Activated CD8-positive, alpha-beta memory T cell treated with anti-CD3 and anti-CD28 coated beads, Interleukin-2, amount 10 ng/mL, durations not matched to agents 7 days and 5 days (primary cell): ENCODE data around the gene TRAF2. TPM values are rescaled to one million over a fixed set of nuclear protein-coding genes. Genes with fewer than 3 reads are reported as not detected.
A peak's percentile ranks its signal among the peaks of the same experiment; 100 is the strongest.

Experiments used
- ATAC-seq: fragments of 150-1000 bp; cut with Tn5 transposase; one replicate; pipeline ENCODE4 v1.10.0; 2021; ENCODE audit warnings: moderate library complexity
- CTCF ChIA-PET: fragments of 350-600 bp; sonication (Branson Sonifier 250); formaldehyde crosslinking; loops from one replicate; lab custom pipeline; 2021; ENCODE audit warnings: antibody characterized with exemption; lab: Charles Lee
- DNase-seq: peaks from one replicate; pipeline ENCODE4 v3.0.0-alpha.2; 2020
- H3K27ac Mint-ChIP-seq: one replicate; pipeline ENCODE4 v1.8.0; 2021; ENCODE audit warnings: mild to moderate bottlenecking, mixed read lengths
- H3K27me3 Mint-ChIP-seq: one replicate; pipeline ENCODE4 v1.8.0; 2021; ENCODE audit warnings: mixed read lengths
- H3K36me3 Mint-ChIP-seq: one replicate; pipeline ENCODE4 v1.8.0; 2021; ENCODE audit warnings: mild to moderate bottlenecking, mixed read lengths
- H3K4me1 Mint-ChIP-seq: one replicate; pipeline ENCODE4 v1.8.0; 2021; ENCODE audit warnings: mixed read lengths
- H3K4me3 Mint-ChIP-seq: one replicate; pipeline ENCODE4 v1.8.0; 2021; ENCODE audit warnings: mild to moderate bottlenecking, moderate library complexity, mixed read lengths
- H3K9me3 Mint-ChIP-seq: one replicate; pipeline ENCODE4 v1.8.0; 2022; ENCODE audit warnings: low read depth, mixed read lengths
- total RNA-seq, 2 experiments: library from RNA; stranded (reverse); gene quantifications; one replicate each; pipeline ENCODE4 v1.2.3, GENCODE V29; 2021

The TRAF2 gene
- total RNA-seq, 2 experiments from 2014 or later = 58.4 to 67.6 TPM

DNA sequence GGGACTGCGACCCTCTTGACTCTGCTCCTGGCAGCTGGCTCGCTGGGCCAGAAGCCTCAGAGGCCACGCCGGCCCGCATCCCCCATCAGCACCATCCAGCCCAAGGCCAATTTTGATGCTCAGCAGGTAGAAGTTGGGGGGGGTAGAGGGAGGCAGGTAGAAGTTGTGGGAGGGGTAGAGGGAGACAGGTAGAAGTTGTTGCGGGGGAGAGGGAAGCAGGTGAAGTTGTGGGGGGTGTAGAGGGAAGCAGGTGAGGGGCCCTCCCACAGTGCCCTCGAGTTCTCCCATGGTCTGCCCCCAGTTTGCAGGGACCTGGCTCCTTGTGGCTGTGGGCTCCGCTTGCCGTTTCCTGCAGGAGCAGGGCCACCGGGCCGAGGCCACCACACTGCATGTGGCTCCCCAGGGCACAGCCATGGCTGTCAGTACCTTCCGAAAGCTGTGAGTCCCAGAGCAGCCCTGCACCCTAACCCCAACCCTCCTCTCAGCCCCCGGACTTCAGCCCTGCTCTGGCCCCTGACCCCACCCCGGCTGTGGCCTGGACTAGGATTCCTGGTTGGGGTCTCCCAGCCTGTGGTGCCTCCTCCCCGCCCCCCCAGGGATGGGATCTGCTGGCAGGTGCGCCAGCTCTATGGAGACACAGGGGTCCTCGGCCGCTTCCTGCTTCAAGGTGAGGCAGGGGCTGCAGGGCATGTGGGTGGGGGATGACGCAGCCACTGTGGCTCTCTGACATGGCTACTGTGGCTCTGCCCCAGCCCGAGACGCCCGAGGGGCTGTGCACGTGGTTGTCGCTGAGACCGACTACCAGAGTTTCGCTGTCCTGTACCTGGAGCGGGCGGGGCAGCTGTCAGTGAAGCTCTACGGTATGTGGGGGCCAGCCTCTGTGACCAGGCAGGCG, 59.3 kb downstream of the TRAF2 start:
- Mint-ChIP-seq H3K27ac (peak overlapping the region; percentile 81), H3K36me3 (peaks cover 13% of the 10 kb centered on the region), H3K9me3 (no peaks in the 10 kb centered on the region), H3K4me3 (no peak overlapping the region), H3K27me3 (no peaks in the 10 kb centered on the region), H3K4me1 (peaks cover 20% of the 10 kb centered on the region)
- no peak for DNase-seq
- no peak for ATAC-seq
- CTCF ChIA-PET = interaction anchor here (0.7 to 7.3 kb wide), 12 partner anchors 8 to 122 kb away, joined by 3 to 183 read pairs (median 4); partner anchors contain the start of genes ABCA2, AJM1, CLIC3 and FUT7

DNA sequence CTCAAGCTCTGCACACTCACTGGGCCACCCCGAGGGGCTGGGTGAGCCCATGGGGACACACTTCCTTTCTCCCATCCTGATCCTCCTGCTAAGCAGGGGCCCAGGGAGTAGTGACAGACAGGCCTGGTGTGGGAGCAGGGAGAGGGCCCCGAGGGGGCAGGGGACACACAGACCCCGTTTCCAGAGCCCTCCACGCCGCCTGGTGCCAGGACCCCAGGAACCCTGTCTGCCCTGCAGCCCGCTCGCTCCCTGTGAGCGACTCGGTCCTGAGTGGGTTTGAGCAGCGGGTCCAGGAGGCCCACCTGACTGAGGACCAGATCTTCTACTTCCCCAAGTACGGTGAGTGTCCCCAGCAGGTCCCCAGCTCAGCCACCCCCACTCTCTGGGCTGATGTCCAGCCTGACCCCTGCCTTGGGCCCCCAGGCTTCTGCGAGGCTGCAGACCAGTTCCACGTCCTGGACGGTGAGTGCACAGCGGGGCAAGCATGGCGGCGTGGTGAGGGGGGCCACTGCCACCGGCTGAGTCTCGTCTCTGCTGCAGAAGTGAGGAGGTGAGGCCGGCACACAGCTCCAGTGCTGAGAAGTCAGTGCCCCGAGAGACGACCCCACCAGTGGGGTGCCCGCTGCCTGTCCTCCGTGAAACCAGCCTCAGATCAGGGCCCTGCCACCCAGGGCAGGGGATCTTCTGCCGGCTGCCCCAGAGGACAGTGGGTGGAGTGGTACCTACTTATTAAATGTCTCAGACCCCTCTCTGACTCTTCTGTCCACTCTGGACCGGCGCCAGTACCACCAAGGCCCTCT, 60.1 kb downstream of the TRAF2 start:
- H3K4me1 Mint-ChIP-seq = peaks cover 20% of the 10 kb centered on the region
- H3K4me3 Mint-ChIP-seq = no peak overlapping the region
- ATAC-seq (no peak), DNase-seq (no peak)
- no peaks in the 10 kb centered on the region for H3K27me3 Mint-ChIP-seq
- peaks cover 9% of the 10 kb centered on the region for H3K36me3 Mint-ChIP-seq
- no peaks in the 10 kb centered on the region for H3K9me3 Mint-ChIP-seq
- H3K27ac Mint-ChIP-seq = no peak overlapping the region
- CTCF ChIA-PET = interaction anchor here (0.5 to 7.3 kb wide), 9 partner anchors 9 to 122 kb away, joined by 3 to 183 read pairs (median 6); partner anchors contain the start of genes ABCA2, AJM1, CLIC3 and FUT7

DNA sequence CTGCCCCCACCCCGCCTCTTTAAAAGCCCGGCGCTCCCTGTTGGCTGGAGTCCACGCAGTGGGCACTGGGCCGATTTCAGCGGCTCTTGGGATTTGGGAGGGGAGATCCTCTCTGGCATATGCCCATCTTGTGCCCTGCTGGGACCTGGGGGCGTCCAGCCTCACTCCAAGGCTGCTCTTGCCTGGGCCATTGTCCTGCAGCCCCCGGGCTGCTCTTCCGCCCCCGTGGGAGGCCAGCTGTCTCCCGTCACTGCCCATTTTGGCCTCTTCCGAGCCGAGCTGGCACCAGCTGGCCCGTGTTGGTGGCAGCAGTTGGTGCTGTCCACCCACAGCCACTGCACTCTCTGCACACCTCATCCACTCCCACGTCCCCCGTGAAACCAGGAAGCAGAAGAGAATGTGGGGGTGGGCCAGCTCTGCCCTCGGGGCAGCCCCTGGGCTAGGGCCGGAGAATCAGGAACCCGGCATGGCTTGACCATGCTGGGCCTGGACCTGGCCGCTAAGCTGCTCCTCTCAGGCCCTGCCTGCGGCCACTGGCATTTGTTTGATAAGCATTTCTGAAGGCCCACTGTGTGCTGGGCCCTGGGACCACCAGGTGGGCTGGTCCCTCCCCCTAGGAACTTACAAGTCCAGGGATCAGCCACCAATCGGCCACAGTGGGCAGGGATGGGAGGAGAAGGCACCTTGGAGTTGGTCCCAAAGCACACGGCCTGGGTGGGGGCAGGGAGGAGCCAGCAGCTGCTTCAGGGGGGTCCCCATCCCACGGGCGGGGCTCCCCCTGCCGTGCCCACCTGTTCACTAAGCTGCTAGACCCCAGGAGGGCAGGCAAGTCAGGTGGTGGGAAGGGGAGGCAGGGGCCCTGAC, 60.9 kb downstream of the TRAF2 start:
- CTCF ChIA-PET = interaction anchor here (0.5 to 7.3 kb wide), 27 partner anchors 12 to 289 kb away, joined by 3 to 183 read pairs (median 6); partner anchors contain the start of genes ABCA2, AJM1, CLIC3 and FUT7
- Mint-ChIP-seq H3K4me3 (no peak overlapping the region), H3K36me3 (peaks cover 5% of the 10 kb centered on the region), H3K4me1 (peaks cover 20% of the 10 kb centered on the region), H3K27me3 (no peaks in the 10 kb centered on the region), H3K27ac (no peak overlapping the region), H3K9me3 (no peaks in the 10 kb centered on the region)
- no peak for ATAC-seq
- DNase-seq = no peak

DNA sequence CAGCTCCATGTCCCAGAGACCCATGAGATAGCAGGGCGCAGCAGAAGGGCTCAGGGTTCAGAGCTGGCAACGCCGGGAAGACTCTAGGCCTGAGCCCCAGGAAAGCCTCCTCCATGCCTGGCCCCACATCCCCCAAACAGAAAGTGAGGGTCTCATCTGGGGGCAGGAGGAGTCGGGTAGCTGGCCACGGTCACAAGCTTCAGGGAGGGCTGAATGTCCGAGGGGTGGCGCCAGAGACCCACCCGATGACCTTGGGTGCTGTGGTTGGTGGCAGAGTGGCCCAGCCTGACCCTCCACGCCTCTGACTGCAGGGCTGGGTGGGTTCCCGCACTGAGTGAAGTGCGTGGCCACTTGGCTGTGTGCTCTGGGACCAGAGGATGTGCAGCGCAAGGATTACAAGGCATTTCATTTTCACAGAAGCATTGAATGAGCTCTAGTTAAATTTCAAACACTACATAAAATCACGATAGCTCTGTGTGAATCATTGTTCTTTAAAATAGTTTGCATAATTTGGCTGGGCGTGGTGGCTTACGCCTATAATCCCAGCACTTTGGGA, 61.7 kb downstream of the TRAF2 start:
- Mint-ChIP-seq H3K36me3 (no peaks in the 10 kb centered on the region), H3K4me3 (peak overlapping the region; percentile 15), H3K27ac (peak overlapping the region; percentile 54), H3K9me3 (no peaks in the 10 kb centered on the region), H3K27me3 (no peaks in the 10 kb centered on the region), H3K4me1 (peaks cover 16% of the 10 kb centered on the region)
- CTCF ChIA-PET = interaction anchor here (0.6 to 7.3 kb wide), 29 partner anchors 11 to 288 kb away, joined by 3 to 183 read pairs (median 5); partner anchors contain the start of genes ABCA2, AJM1, CLIC3 and FUT7
- DNase-seq (peak; percentile 57), ATAC-seq (no peak)

DNA sequence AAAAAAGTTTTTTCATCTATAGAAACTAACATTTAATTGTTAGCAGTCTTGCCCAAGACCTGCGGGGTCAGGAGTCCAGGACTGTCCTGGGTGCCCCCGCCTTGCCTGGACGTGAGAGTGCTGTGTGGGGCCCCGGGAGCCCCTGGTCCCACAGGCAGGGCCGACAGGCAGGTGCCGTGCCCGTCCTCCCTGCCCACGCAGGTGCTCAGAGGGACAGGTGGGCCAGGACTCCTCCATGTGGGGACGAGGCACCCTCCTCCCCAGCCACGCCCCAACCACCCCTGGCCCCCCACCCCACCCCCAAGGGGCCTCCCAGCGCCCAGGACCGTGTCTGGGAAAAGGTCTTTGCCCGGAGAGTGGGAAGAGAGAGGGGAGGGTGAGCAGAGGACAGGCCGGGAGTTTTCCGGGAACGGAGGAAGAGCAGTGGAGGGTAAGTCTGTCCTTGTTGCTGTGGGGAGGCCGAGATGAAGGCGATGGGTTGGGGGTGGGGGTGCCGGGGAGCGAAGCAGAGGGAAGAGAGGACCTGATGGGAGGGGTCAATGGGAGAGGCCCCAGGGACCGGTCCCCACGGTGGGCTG, 63.0 kb downstream of the TRAF2 start:
- DNase-seq (no peak), ATAC-seq (no peak)
- H3K27me3 Mint-ChIP-seq = no peaks in the 10 kb centered on the region
- peaks cover 13% of the 10 kb centered on the region for H3K4me1 Mint-ChIP-seq
- CTCF ChIA-PET = interaction anchor here (1.3 to 7.3 kb wide), 5 partner anchors 10 to 149 kb away, joined by 4 to 183 read pairs (median 15); partner anchors contain the start of genes FUT7 and PAXX
- H3K9me3 Mint-ChIP-seq = no peaks in the 10 kb centered on the region
- no peaks in the 10 kb centered on the region for H3K36me3 Mint-ChIP-seq
- H3K27ac Mint-ChIP-seq = peak overlapping the region; percentile 84
- peak overlapping the region; percentile 76 for H3K4me3 Mint-ChIP-seq

DNA sequence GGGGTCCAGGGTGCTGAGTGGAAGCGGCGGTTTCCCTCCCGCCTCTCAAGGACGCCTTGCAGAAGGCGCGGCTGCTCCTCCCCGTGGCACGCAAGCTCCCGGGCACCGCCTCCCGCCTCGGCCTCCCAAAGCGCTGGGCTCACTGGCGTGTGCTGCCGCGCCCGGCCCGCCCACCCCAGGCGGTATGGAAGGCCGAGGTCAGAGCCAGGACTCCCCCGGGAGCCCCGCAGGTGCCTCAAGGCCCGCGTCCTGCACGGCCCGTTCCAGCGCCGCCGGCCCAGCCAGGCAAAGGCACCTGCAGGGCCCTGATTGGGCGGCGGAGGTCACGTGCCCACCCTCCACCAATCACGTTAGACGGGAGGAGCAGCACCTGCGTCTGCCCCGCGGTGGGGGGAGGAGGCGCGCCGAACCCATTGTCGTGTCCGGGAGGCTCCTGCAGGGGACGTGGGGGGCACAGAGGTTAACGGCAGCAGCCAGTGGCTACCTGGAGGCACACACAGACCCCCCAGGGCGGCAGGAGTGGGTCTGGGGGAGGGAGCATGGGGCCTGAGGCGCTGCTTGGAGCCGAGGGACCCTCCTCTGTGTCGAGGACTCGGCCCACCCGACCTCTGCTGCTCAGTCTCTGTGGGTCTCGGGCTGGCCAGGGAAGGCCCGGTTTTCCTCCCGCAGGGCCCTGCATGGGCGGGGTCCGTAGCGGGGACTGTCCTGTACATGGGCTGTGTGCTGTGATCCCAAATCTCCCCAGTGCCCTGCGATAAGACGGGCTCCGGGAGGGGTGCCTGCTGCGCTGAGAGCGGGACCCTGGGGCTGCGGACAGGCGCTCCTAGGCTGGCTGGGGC, 63.7 kb downstream of the TRAF2 start:
- Mint-ChIP-seq H3K27ac (peak overlapping the region; percentile 84), H3K4me1 (peaks cover 9% of the 10 kb centered on the region), H3K4me3 (peak overlapping the region; percentile 76), H3K36me3 (no peaks in the 10 kb centered on the region), H3K27me3 (no peaks in the 10 kb centered on the region), H3K9me3 (no peaks in the 10 kb centered on the region)
- peak; percentile 97 for ATAC-seq
- DNase-seq = peak; percentile 99
- CTCF ChIA-PET = interaction anchor here (0.9 to 7.3 kb wide), 6 partner anchors 25 to 108 kb away, joined by 3 to 183 read pairs (median 6); partner anchors contain the start of genes AJM1, FUT7 and PAXX

DNA sequence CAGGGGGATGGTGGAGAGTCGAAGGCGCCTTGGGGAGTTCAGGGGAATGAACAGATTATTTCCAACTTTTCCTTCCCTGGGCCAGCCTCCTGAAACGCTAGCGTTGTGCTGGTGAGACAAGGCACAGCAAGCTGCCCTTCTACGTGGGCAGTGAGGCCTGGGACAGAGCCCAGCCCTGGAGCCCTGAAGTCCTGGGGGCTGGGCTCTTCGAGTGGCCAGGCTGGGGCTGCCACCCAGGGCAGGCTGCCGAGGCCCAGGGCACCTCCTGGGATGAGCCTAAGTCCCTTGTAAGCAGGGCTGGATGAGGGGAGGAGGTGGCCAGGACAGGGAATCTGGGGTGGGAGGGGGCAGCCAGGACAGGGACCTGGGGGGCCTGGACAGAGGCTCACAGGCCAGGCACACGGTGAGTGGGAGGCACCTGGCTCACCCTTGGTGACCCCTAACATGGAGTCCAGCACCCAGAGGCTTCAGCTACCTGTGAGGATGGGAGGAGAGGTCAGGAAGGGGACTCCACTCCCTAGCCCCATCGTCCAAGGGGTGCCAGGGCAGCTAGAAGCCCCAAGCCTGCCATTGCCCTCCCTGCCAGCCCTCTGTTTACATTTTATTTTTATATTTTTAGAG, 64.5 kb downstream of the TRAF2 start:
- H3K4me3 Mint-ChIP-seq = peak overlapping the region; percentile 73
- H3K4me1 Mint-ChIP-seq = peaks cover 5% of the 10 kb centered on the region
- no peak for ATAC-seq
- no peaks in the 10 kb centered on the region for H3K36me3 Mint-ChIP-seq
- peak overlapping the region; percentile 82 for H3K27ac Mint-ChIP-seq
- CTCF ChIA-PET = interaction anchor here (0.9 to 1.8 kb wide), 5 partner anchors 25 to 109 kb away, joined by 3 to 9 read pairs (median 4); partner anchors contain the start of genes AJM1 and PAXX
- DNase-seq = no peak
- H3K9me3 Mint-ChIP-seq = no peaks in the 10 kb centered on the region
- no peaks in the 10 kb centered on the region for H3K27me3 Mint-ChIP-seq

DNA sequence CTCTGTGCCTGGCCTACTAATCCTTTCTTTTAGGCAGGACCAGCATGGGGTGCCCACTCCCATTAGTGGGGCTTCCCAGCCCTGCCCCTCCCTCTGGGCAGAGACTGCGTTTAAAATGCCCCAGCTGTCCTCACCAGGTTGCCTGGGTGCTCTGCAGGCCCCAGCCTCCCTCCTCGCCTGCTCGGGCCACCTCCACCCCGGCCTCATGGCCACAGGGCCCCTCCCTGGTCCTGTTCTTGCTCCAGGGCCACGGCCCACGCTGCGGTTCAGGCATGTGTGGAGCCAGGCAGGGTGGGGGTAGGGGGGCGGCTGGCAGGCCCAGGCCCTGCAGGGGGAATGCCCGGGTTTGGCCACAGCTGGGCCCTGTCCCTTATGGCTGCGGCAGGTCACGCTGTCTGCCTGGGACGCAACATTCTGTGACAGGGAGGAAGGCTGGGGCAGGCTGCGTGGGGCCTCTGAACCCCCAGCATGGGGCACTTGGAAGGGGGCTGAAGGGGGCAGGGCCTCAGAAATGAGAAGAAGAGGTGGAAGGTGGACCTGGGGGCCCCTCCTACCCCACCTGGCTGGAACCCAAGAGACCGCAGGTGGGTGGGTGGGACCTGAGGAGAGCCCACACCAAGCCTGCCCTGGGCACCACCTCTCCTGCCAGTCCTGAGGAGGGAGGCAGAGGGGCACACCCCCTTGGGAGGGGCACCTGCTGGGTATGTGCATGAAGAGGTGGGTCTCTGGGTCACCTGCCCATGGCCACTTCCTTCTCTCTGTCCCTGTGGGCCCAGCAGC, 65.4 kb downstream of the TRAF2 start, which contains the start of gene LCN12:
LCN12 (plus strand) TSS at position 733 of the 780 bp plus-strand sequence. CDS start 55 bp downstream, outside the sequence.
- Mint-ChIP-seq H3K27ac (no peak within 1 kb of the TSS), H3K27me3 (no peaks in the 10 kb centered on the region), H3K4me3 (no peak within 1 kb of the TSS), H3K9me3 (peaks cover 5% of the 10 kb centered on the region), H3K36me3 (peaks cover 1% of the 10 kb centered on the region), H3K4me1 (peaks cover 5% of the 10 kb centered on the region)
- CTCF ChIA-PET = interaction anchor here (0.6 to 1.8 kb wide), 5 partner anchors 24 to 116 kb away, joined by 3 to 9 read pairs (median 4); partner anchors contain the start of gene AJM1
- ATAC-seq = no peak
- no peak for DNase-seq

DNA sequence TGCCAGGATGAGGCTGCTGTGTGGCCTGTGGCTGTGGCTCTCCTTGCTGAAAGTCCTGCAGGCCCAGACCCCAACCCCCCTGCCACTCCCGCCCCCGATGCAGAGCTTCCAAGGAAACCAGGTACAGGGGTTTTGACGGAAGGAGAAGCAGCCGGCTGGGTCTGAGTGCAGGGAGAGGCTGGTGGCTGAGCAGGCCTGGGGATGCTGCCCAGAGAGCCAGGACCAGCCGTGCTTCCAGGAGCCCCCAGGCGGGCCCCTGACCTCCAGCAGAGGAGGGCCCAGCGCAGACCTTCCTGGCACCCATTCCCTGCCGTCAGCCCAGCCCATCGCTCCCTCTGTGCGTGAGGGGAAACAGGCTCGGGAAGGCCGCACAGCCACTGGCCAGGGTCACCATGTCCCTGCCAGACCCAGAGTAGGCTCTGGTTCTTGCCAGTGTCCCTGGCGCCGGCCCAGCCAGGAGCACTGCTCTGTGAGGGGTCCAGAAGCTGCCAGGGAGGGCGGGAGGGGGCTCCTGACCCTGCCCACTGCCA, 66.1 kb downstream of the TRAF2 start:
- Mint-ChIP-seq H3K4me3 (no peak overlapping the region), H3K4me1 (peaks cover 5% of the 10 kb centered on the region), H3K9me3 (peaks cover 6% of the 10 kb centered on the region), H3K36me3 (peaks cover 2% of the 10 kb centered on the region), H3K27me3 (no peaks in the 10 kb centered on the region), H3K27ac (no peak overlapping the region)
- CTCF ChIA-PET = interaction anchor here (1.8 kb wide), 1 partner anchor 83 kb away, joined by 7 read pairs; no protein-coding TSS in a partner anchor
- ATAC-seq = no peak
- no peak for DNase-seq
